ENCODE measurements around the gene PRICKLE1. TPM values are rescaled to one million over a fixed set of nuclear protein-coding genes. Genes with fewer than 3 reads are reported as not detected.
A peak's percentile ranks its signal among the peaks of the same experiment; 100 is the strongest.

Gene PRICKLE1
- total RNA-seq, 3 donors from 2014 or later, result 6.4 to 9.4 (median 9.2) TPM

DNA sequence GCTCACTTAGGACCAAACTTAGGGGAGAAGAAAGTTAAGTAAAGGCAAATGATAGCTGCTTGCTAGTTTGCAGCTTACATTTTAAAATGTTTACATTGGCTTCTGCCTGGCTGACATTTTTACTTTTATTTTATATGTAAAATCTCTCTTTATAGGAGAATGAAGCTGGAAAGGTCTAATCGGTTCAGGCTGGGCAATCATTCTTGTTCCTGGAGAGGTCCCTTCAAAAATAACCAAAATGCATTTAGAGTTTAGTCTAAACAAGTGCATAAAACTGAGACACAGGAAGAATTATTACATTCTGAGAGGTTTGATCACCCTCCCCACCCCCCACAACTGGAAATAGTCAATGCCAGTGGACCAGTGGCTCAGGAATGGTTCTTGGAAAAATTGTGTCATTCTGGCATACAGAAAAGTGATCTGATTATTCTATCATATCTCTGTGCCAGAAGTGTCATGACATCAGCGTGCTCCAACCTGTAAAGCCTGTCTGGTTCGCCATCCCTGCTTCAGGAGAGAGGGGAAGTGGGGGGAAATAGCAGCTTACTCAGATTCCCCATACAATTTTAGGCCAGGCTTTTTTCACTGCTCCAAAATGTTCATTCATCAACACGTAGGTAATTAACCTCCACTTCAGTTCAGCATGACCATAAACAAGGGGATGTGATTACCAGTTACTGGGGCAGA is 4.2 kb downstream of the PRICKLE1 start:
- peaks cover 0 to 7% of the 10 kb centered on the region in 2 donors for H3K4me1 ChIP-seq
- no peak for TF ChIP-seq POLR2A (IDR thresholded peaks at IDR 0.05)
- H3K4me3 ChIP-seq, result no peak overlapping the region
- no peaks in the 10 kb centered on the region for H3K27me3 ChIP-seq
- no peak for DNase-seq (ENCODE audit: low spot score in 2 of 2)
- H3K36me3 ChIP-seq, result no peaks in the 10 kb centered on the region
- peak overlapping the region in 1 of 2 donors; percentile 34 for H3K27ac ChIP-seq
- intact Hi-C loops (cut with DNase I; ENCODE audit: low total_unique reads), result no loop called here
- no peaks in the 10 kb centered on the region for H3K9me3 ChIP-seq

DNA sequence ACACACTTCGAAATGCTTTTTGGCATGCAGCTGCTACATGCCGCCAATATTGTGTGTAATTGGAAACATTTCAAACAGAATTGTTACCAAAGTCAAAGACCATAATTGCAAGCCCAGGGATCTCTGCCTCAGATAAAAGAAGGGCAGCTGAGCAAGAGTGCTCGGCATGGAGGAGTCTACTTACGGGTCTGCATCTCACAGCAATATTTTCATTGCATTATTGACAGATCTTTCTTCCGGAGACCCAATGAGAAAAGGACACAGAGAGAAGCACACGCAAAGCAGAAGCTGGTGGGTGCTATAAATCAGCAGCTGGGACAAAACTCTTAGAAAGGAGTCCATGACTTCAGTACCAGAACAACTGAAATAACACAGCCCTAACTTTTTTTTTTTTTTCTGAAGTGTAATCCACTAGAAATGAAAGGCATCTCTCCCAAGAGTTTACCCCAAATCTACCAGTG is 4.9 kb downstream of the PRICKLE1 start:
- no peaks in the 10 kb centered on the region for H3K9me3 ChIP-seq
- DNase-seq (ENCODE audit: low spot score in 2 of 2), result no peak
- peaks cover 0 to 7% of the 10 kb centered on the region in 2 donors for H3K4me1 ChIP-seq
- H3K27ac ChIP-seq, result no peak overlapping the region
- H3K36me3 ChIP-seq, result no peaks in the 10 kb centered on the region
- intact Hi-C loops (cut with DNase I; ENCODE audit: low total_unique reads), result no loop called here
- H3K4me3 ChIP-seq, result no peak overlapping the region
- no peaks in the 10 kb centered on the region for H3K27me3 ChIP-seq
- TF ChIP-seq, protein P1, sequence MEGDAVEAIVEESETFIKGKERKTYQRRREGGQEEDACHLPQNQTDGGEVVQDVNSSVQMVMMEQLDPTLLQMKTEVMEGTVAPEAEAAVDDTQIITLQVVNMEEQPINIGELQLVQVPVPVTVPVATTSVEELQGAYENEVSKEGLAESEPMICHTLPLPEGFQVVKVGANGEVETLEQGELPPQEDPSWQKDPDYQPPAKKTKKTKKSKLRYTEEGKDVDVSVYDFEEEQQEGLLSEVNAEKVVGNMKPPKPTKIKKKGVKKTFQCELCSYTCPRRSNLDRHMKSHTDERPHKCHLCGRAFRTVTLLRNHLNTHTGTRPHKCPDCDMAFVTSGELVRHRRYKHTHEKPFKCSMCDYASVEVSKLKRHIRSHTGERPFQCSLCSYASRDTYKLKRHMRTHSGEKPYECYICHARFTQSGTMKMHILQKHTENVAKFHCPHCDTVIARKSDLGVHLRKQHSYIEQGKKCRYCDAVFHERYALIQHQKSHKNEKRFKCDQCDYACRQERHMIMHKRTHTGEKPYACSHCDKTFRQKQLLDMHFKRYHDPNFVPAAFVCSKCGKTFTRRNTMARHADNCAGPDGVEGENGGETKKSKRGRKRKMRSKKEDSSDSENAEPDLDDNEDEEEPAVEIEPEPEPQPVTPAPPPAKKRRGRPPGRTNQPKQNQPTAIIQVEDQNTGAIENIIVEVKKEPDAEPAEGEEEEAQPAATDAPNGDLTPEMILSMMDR (IDR thresholded peaks at IDR 0.05), result no peak
- TF ChIP-seq POLR2A (IDR thresholded peaks at IDR 0.05) (no peak), POLR2AphosphoS5 (IDR thresholded peaks at IDR 0.05) (no peak)

DNA sequence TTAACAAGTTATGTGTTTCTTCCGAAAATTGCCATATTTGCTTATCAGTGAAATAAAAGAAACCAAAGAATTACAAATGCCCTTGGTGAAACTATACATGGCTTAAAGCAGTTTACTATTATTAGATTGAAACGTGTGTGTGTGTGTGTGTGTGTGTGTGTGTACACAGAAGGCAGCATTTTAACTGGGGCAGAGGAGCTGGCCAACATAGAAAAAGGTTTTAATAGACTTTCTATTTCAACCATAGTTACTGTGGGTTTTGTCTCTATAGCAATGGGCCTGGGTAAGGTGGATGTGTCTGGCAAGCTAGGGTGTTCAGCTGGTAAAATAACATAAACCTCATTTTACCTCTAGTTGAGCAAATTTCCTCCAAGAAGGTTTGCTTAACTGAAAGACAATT is 6.5 kb downstream of the PRICKLE1 start:
- intact Hi-C loops (cut with DNase I; ENCODE audit: low total_unique reads), result no loop called here
- Histone ChIP-seq H3K27ac (no peak overlapping the region), H3K36me3 (no peaks in the 10 kb centered on the region), H3K4me1 (peaks cover 0 to 4% of the 10 kb centered on the region in 2 donors), H3K27me3 (no peaks in the 10 kb centered on the region), H3K4me3 (no peak overlapping the region), H3K9me3 (no peaks in the 10 kb centered on the region)
- no peak for DNase-seq (ENCODE audit: low spot score in 2 of 2)
- TF ChIP-seq, protein P1 (IDR thresholded peaks at IDR 0.05), result no peak
- no peak for TF ChIP-seq POLR2AphosphoS5 (IDR thresholded peaks at IDR 0.05)
- no peak for TF ChIP-seq POLR2A (IDR thresholded peaks at IDR 0.05)

DNA sequence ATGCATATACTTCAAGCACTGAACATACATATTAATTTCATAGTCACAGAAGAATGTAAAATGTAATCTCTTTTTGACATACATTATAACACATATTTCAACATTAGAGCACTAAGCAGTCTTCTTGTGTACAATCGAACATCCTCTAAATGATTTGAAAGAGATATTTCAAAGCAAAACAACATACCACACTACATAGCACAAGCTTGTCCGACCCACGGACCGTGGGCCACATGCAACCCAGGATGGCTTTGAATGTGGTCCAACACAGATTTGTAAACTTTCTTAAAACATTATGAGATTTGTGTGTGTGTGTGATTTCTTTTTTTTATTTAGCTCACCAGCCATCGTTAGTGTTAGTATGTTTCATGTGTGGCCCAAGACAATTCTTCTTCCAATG is 7.0 kb downstream of the PRICKLE1 start:
- Histone ChIP-seq H3K27me3 (no peaks in the 10 kb centered on the region), H3K4me1 (peaks cover 0 to 4% of the 10 kb centered on the region in 2 donors)

DNA sequence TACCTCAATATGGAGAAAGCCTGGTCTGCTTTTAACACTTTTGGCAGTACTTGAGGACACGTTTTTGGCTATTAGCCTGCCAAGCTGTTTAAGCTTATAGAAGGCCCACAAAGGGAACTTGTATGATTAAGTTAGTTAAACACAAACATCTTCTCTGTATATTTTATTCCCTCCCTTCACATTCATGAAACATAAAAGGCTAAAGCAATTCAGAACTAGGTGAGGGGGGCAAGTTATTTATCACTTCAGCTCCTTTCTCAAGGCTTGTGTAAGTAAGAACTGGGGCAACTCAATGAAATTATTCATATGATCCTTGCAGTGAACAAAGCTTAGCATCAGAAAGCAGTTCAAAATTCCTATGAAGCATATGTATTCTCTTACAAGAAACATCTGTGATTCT is 7.5 kb downstream of the PRICKLE1 start:
- intact Hi-C loops (cut with DNase I; ENCODE audit: low total_unique reads), result no loop called here
- TF ChIP-seq POLR2A (IDR thresholded peaks at IDR 0.05) (no peak), POLR2AphosphoS5 (IDR thresholded peaks at IDR 0.05) (no peak)
- TF ChIP-seq, protein P1 (IDR thresholded peaks at IDR 0.05), result no peak
- H3K27me3 ChIP-seq, result no peaks in the 10 kb centered on the region
- peaks cover 0 to 4% of the 10 kb centered on the region in 2 donors for H3K4me1 ChIP-seq
- H3K27ac ChIP-seq, result no peak overlapping the region
- H3K9me3 ChIP-seq, result no peaks in the 10 kb centered on the region
- no peak overlapping the region for H3K4me3 ChIP-seq
- no peak for DNase-seq (ENCODE audit: low spot score in 2 of 2)
- no peaks in the 10 kb centered on the region for H3K36me3 ChIP-seq

More for the DNA sequence above, 7.0 kb downstream of the PRICKLE1 start:
- Histone ChIP-seq H3K4me3 (no peak overlapping the region), H3K9me3 (no peaks in the 10 kb centered on the region), H3K27ac (peak overlapping the region in 1 of 2 donors; percentile 20), H3K36me3 (no peaks in the 10 kb centered on the region)
- TF ChIP-seq POLR2A (IDR thresholded peaks at IDR 0.05) (no peak), POLR2AphosphoS5 (IDR thresholded peaks at IDR 0.05) (no peak)
- TF ChIP-seq, protein P1 (IDR thresholded peaks at IDR 0.05), result no peak
- no peak for DNase-seq (ENCODE audit: low spot score in 2 of 2)
- intact Hi-C loops (cut with DNase I; ENCODE audit: low total_unique reads), result no loop called here

Measured in breast epithelium (tissue), 4 donors.